Spleen (tissue), 11 donors: ENCODE data around the gene ZNF667. TPM values are rescaled to one million over a fixed set of nuclear protein-coding genes. Genes with fewer than 3 reads are reported as not detected.

Experiments used
- DNase-seq: peaks from one replicate; pipeline ENCODE4 v3.0.0-alpha.2; 2020
- H3K27ac ChIP-seq, 8 donors: fragments of 200-600 bp; sonication (generic) in 7 of 8; 1 replicate in 4 of 8; 2 replicates in 4 of 8; pipeline versions ENCODE4 v1.5.0 to v1.8.0; 2016 to 2021; ENCODE audit warnings: inconsistent platforms in 4 of 8, mild to moderate bottlenecking in 4 of 8, moderate library complexity in 1 of 8
- H3K27me3 ChIP-seq, 7 donors: fragments of 200-600 bp; sonication (generic) in 6 of 7; replicated peaks in 1 of 7; 1 replicate in 4 of 7; 2 replicates in 3 of 7; pipeline versions ENCODE4 v1.5.0 to v1.8.0; 2016 to 2021; ENCODE audit warnings: inconsistent platforms in 3 of 7, mild to moderate bottlenecking in 1 of 7
- H3K36me3 ChIP-seq, 6 donors: fragments of 200-600 bp; sonication (generic) in 5 of 6; 1 replicate in 4 of 6; 2 replicates in 2 of 6; pipeline versions ENCODE4 v1.5.0 to v1.8.0; 2016 to 2021; ENCODE audit warnings: inconsistent platforms in 2 of 6
- H3K4me1 ChIP-seq, 6 donors: fragments of 200-600 bp; sonication (generic) in 5 of 6; 1 replicate in 3 of 6; 2 replicates in 3 of 6; pipeline versions ENCODE4 v1.5.0 to v1.8.0; 2016 to 2021; ENCODE audit warnings: inconsistent platforms in 3 of 6
- H3K4me3 ChIP-seq, 8 donors: fragments of 200-600 bp; sonication (generic) in 7 of 8; 1 replicate in 4 of 8; 2 replicates in 4 of 8; pipeline versions ENCODE4 v1.5.0 to v1.8.0; 2016 to 2021; ENCODE audit warnings: inconsistent platforms in 4 of 8, mild to moderate bottlenecking in 4 of 8, moderate library complexity in 2 of 8
- H3K9me3 ChIP-seq, 8 donors: fragments of 200-600 bp; sonication (generic) in 7 of 8; 1 replicate in 4 of 8; 2 replicates in 4 of 8; pipeline versions ENCODE4 v1.5.0 to v1.8.0; 2016 to 2021; ENCODE audit warnings: inconsistent platforms in 4 of 8
- CTCF ChIP-seq, 11 experiments: fragments of 200-600 bp in 7 of 11; fragments of 450-650 bp in 4 of 11; sonication (generic) in 4 of 11; IDR thresholded peaks in 8 of 11; conservative IDR thresholded peaks in 3 of 11; 1 replicate in 7 of 11; 2 replicates in 4 of 11; pipeline versions ENCODE4 v1.4.0 to v1.8.0; 2016 to 2021; ENCODE audit warnings: antibody characterized with exemption in 11 of 11, inconsistent platforms in 4 of 11, mild to moderate bottlenecking in 1 of 11
- POLR2A ChIP-seq, 3 donors: fragments of 450-650 bp; IDR thresholded peaks; one replicate each; pipeline ENCODE4 v1.5.1; 2017; ENCODE audit warnings: antibody characterized with exemption in 3 of 3, mild to moderate bottlenecking in 1 of 3
- POLR2AphosphoS5 ChIP-seq, 3 donors: sonication (generic); formaldehyde crosslinking; IDR thresholded peaks; one replicate each; pipeline ENCODE4 v1.5.1; 2017; ENCODE audit warnings: antibody characterized with exemption in 3 of 3
- WGBS, 5 donors: extraction: QIAGEN DNeasy Blood & Tissue Kit in 3 of 5; methylation state at CpG; one replicate each; pipeline versions ENCODE4 v1.1.5 to v1.1.7; 2013 to 2018; 5-methylcytosine and 5-hydroxymethylcytosine counted together
- intact Hi-C: fragments of 100-400 bp; cut with DNase I; formaldehyde crosslinking; loops from one replicate; pipeline ENCODE4 v1.15.0; 2023; ENCODE audit warnings: low total_unique reads
- polyA plus RNA-seq, 3 donors: library from polyadenylated mRNA; stranded (reverse); fragments of 200-250 nt; gene quantifications; one replicate each; pipeline ENCODE4 v1.2.1, GENCODE V29; 2013
- total RNA-seq, 7 donors: library from RNA; depleted of rRNA in 3 of 7; stranded (reverse); fragments of >200 nt in 3 of 7; fragmentation: NEBNext Ultra II Directional in 4 of 7; extraction: Animal tissue kit (Norgen Biotek cat#: 25700) in 4 of 7; gene quantifications; one replicate each; pipeline versions ENCODE4 v1.1.0 to v1.2.1, GENCODE V29; 2016 to 2021
- donor health status: healthy with polysubstance abuse.
- donor health status: DM: no; HTN: no; CAD: no; lungs with moderate emphysema.
- donor health status: DM: no; HTN: no; CAD: no.
- donor health status: Bipolar disorder and iron deficiency.
- donor health status: healthy.
- donor health status: DM: no; HTN: no; CAD: no.
- donor health status: DM: yes; HTN: yes; CAD: no.

ZNF667 gene
- total and polyA plus RNA-seq, 10 donors, result 1.4 to 6.6 (median 2.9) TPM

DNA sequence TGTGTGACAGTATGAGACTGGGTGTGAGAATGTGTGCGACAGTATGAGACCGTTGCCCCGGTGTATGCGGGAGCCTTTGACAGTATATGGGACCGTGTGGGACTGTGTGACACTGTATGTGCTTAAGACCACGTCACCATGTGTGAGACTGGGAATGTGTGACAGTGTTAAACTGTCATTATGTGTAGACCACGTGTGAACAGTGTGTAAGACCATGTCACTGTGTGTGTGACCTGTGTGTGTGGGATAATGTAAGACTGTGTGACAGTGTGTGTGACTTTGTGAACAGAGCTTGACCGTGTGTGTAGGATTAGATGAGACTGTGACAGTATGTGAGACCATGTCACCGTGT is 72.5 kb downstream of the ZNF667 start:
- Histone ChIP-seq H3K4me1 (peaks cover 0 to 27% (median 21%) of the 10 kb centered on the region in 6 donors), H3K36me3 (peaks cover 11 to 58% (median 31%) of the 10 kb centered on the region in 6 donors), H3K4me3 (peak overlapping the region in 7 of 8 donors; percentile 62 to 85 (median 71)), H3K27ac (peak overlapping the region in 5 of 8 donors; percentile 96 to 99 (median 98)), H3K9me3 (peaks cover 9 to 77% (median 71%) of the 10 kb centered on the region in 8 donors), H3K27me3 (no peaks in the 10 kb centered on the region)
- TF ChIP-seq POLR2AphosphoS5 (IDR thresholded peaks at IDR 0.05), result no peak
- no peak for TF ChIP-seq CTCF (IDR thresholded peaks at IDR 0.05 in 8 of 11, conservative IDR thresholded peaks at IDR 0.05 in 3 of 11)
- no peak for TF ChIP-seq POLR2A (IDR thresholded peaks at IDR 0.05)
- no peak for DNase-seq
- intact Hi-C loops, result no loop called here
- WGBS, 5 donors, result 55 to 67% (median 62%) methylated on average over 9 of the region's 9 CpGs

DNA sequence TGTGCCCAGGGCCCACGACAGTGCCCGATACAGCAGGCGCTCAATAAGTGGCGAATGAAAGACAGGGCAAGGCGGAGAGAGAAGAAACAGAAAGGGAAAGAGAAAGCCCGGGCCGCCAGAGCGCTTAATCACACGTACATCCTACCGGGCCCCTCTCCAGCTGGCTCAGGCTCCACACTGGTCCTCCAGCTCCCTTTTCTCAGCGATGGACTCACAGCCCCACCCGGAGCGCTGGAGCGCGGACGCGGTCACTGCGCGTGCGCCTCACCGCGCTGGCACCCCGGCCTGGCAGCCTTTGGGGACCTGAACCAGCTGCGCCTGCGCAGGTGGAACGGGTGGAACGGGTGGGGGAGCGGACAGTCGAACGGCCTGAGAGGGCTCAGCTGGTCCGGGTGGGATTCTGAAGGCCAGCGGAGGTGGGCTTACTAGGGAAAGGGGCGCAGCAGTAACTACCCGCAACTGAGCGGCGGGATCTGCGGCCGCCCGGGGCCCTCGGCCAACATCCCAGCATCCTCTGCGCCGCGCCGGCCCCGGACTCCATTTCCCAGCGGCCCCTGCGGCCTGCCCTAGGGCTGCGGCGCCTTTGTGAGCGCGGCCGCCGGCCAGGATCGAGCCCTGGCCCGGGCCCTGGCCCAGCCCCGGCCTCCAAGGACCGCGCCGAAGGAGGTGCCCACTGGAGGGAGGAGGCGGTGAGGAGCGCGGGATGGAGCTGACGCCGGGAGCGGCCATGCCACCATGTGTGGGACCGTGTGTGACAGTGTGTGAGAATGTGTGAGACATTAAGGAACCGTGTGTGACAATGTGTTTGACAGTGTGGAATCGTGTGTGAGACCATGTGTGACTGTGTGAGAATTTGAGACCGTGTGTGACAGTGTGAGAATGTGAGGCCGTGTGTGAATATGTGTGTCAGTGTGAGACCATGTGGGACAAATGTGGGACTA is 73.1 kb downstream of the ZNF667 start, which contains the start of gene ZNF583:
ZNF583 (plus strand) TSS at position 569 of the 941 bp plus-strand sequence. CDS start 2,783 bp downstream, outside the sequence.
- intact Hi-C loops, result no loop called here
- H3K36me3 ChIP-seq, result peaks cover 9 to 58% (median 31%) of the 10 kb centered on the region in 6 donors
- peak within 1 kb of the TSS; percentile 96 to 99 (median 98) for H3K27ac ChIP-seq
- H3K4me1 ChIP-seq, result peaks cover 0 to 27% (median 21%) of the 10 kb centered on the region in 6 donors
- DNase-seq, result peak; percentile 98
- H3K9me3 ChIP-seq, result peaks cover 7 to 77% (median 71%) of the 10 kb centered on the region in 8 donors
- no peaks in the 10 kb centered on the region for H3K27me3 ChIP-seq
- TF ChIP-seq POLR2AphosphoS5 (IDR thresholded peaks at IDR 0.05) (peak; percentile 73 to 88 (median 83)), POLR2A (IDR thresholded peaks at IDR 0.05) (no peak), CTCF (IDR thresholded peaks at IDR 0.05 in 8 of 11, conservative IDR thresholded peaks at IDR 0.05 in 3 of 11) (peak in 2 of 11 experiments; percentile 8 to 24)
- peak within 1 kb of the TSS; percentile 49 to 85 (median 68) for H3K4me3 ChIP-seq
- 0 to 1% (median 1%) methylated on average over 46 to 70 of the region's 70 CpGs for WGBS, 5 donors

- H3K4me1 ChIP-seq, result peaks cover 0 to 27% (median 21%) of the 10 kb centered on the region in 6 donors
- no peak for DNase-seq
- 26 to 34% (median 29%) methylated on average over 9 of the region's 9 CpGs for WGBS, 5 donors
- intact Hi-C loops, result no loop called here
- H3K36me3 ChIP-seq, result peaks cover 4 to 58% (median 31%) of the 10 kb centered on the region in 6 donors
- peaks cover 6 to 77% (median 71%) of the 10 kb centered on the region in 8 donors for H3K9me3 ChIP-seq
- H3K4me3 ChIP-seq, result peak overlapping the region; percentile 49 to 85 (median 68)
- no peaks in the 10 kb centered on the region for H3K27me3 ChIP-seq
- peak overlapping the region; percentile 96 to 99 (median 98) for H3K27ac ChIP-seq
- TF ChIP-seq POLR2AphosphoS5 (IDR thresholded peaks at IDR 0.05) (no peak), CTCF (IDR thresholded peaks at IDR 0.05 in 8 of 11, conservative IDR thresholded peaks at IDR 0.05 in 3 of 11) (no peak), POLR2A (IDR thresholded peaks at IDR 0.05) (no peak)
Observed at GRCh38 chr19:56403261-56403660, 73.9 kb downstream of the ZNF667 start.

DNA sequence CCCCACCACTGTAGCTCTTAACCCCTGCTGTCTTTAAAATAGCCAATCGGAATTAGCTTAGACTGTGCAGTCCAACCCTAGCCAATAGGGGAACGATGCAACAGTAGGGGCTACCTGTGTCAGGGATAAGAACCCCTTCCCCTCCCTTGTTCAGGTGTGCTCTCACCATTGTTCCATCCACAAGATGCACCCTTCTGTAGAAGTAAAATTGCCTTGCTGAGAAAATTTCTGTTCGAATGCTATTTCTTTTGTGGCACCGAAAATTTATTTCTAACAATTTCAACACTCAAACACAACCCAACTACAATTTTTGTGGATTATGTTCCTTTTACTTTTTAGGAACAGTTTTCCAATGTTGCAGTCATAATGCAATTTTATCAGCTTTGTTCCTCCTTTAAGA is 76.7 kb downstream of the ZNF667 start:
- no peak for DNase-seq
- Histone ChIP-seq H3K9me3 (peaks cover 6 to 77% (median 69%) of the 10 kb centered on the region in 8 donors), H3K4me3 (no peak overlapping the region), H3K27ac (no peak overlapping the region), H3K27me3 (no peaks in the 10 kb centered on the region), H3K36me3 (peaks cover 0 to 52% (median 21%) of the 10 kb centered on the region in 6 donors), H3K4me1 (peaks cover 0 to 25% (median 20%) of the 10 kb centered on the region in 6 donors)
- WGBS, 5 donors, result 94 to 99% (median 96%) methylated on average over 4 of the region's 4 CpGs
- TF ChIP-seq POLR2AphosphoS5 (IDR thresholded peaks at IDR 0.05) (no peak), POLR2A (IDR thresholded peaks at IDR 0.05) (no peak), CTCF (IDR thresholded peaks at IDR 0.05 in 8 of 11, conservative IDR thresholded peaks at IDR 0.05 in 3 of 11) (no peak)
- intact Hi-C loops, result no loop called here
